ENCODE data around the gene NAALADL2.

- TF ChIP-seq, protein P1, sequence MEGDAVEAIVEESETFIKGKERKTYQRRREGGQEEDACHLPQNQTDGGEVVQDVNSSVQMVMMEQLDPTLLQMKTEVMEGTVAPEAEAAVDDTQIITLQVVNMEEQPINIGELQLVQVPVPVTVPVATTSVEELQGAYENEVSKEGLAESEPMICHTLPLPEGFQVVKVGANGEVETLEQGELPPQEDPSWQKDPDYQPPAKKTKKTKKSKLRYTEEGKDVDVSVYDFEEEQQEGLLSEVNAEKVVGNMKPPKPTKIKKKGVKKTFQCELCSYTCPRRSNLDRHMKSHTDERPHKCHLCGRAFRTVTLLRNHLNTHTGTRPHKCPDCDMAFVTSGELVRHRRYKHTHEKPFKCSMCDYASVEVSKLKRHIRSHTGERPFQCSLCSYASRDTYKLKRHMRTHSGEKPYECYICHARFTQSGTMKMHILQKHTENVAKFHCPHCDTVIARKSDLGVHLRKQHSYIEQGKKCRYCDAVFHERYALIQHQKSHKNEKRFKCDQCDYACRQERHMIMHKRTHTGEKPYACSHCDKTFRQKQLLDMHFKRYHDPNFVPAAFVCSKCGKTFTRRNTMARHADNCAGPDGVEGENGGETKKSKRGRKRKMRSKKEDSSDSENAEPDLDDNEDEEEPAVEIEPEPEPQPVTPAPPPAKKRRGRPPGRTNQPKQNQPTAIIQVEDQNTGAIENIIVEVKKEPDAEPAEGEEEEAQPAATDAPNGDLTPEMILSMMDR (IDR thresholded peaks at IDR 0.05 in 4 of 5, conservative IDR thresholded peaks at IDR 0.05 in 1 of 5): no peak
- no peak for TF ChIP-seq POLR2A (IDR thresholded peaks at IDR 0.05)
Observed at GRCh38 chr3:175764722-175765121, 905.6 kb downstream of the NAALADL2 start.

Data from gastrocnemius medialis (tissue), 4 donors.